ENCODE measurements around the gene PTK7.

DNA sequence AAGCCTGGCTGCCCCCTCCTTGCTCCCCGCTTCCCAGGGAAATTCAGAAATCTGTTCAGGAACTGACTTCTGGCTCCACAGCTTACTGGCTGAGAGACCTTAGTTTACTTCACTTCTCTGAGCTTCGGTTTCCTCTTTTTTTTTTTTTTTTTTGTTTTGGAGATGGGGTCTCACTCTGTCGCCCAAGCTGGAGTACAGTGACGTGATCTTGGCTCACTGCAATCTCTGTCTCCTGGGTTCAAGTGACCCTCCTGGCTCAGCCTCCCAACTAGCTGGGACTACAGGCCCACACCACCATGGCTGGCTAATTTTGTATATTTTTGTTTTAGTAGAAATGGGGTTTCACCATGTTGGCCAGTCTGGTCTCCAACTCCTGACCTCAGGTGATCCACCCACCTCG, 14.9 kb downstream of the PTK7 start:
- TF ChIP-seq, protein P1, sequence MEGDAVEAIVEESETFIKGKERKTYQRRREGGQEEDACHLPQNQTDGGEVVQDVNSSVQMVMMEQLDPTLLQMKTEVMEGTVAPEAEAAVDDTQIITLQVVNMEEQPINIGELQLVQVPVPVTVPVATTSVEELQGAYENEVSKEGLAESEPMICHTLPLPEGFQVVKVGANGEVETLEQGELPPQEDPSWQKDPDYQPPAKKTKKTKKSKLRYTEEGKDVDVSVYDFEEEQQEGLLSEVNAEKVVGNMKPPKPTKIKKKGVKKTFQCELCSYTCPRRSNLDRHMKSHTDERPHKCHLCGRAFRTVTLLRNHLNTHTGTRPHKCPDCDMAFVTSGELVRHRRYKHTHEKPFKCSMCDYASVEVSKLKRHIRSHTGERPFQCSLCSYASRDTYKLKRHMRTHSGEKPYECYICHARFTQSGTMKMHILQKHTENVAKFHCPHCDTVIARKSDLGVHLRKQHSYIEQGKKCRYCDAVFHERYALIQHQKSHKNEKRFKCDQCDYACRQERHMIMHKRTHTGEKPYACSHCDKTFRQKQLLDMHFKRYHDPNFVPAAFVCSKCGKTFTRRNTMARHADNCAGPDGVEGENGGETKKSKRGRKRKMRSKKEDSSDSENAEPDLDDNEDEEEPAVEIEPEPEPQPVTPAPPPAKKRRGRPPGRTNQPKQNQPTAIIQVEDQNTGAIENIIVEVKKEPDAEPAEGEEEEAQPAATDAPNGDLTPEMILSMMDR (conservative IDR thresholded peaks at IDR 0.05; ENCODE audit: low read length): no peak
- TF ChIP-seq EZH2phosphoT487 (IDR thresholded peaks at IDR 0.05; ENCODE audit: borderline replicate concordance, low read depth, low read length): no peak

All from OCI-LY7 (cell line).